ENCODE measurements around the gene KIDINS220. TPM values are rescaled to one million over a fixed set of nuclear protein-coding genes. Genes with fewer than 3 reads are reported as not detected.

KIDINS220 gene
- total RNA-seq, 1 donor from 2014 or later = 69.3 TPM

DNA sequence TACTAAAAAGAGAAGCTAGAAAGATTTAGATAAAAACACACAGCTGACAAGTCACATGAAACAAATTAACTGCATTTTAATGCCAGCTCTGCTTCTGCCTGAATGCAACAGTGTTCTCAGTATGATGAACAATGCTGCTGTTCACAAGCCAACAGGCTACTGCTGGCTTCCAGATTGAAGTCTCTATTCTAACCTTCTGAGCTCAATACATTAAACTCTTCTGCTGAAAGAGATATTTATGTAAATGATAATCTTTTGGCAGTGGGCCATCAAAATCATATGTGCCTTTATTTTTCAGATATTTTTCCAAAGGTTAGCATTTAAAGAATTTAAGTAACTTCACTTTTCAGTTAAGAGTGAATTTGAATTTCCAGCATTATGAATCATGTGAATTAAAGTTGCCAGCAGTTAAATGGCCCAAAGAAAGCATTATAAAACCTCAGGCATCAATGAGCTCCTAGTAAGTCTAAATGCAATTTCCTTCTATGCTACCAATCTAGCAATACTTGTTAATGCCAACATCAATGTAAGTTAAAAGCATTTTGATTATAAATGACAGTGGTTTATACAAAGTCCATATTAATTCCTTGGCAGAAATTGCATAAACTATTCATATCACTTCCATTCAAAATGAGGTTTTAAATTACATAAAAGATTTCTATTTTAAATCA, 83.2 kb downstream of the KIDINS220 start:
- DNase-seq (no peak), ATAC-seq (no peak)
- Histone ChIP-seq H3K27me3 (ENCODE audit: low read depth) (no peaks in the 10 kb centered on the region), H3K9me3 (peaks cover 8% of the 10 kb centered on the region), H3K4me3 (no peak overlapping the region), H3K36me3 (peaks cover 31% of the 10 kb centered on the region), H3K4me1 (no peaks in the 10 kb centered on the region), H3K27ac (no peak overlapping the region)
- no peak for TF ChIP-seq CTCF (IDR thresholded peaks at IDR 0.05)
- intact Hi-C loops (cut with DNase I) = no loop called here

GRCh38 chr2:8753609-8754008, 83.8 kb downstream of the KIDINS220 start:
- DNase-seq (no peak), ATAC-seq (no peak)
- no peak overlapping the region for H3K4me3 ChIP-seq
- H3K27me3 ChIP-seq (ENCODE audit: low read depth) = no peaks in the 10 kb centered on the region
- intact Hi-C loops (cut with DNase I) = no loop called here
- no peak overlapping the region for H3K27ac ChIP-seq
- H3K36me3 ChIP-seq = peaks cover 29% of the 10 kb centered on the region
- H3K4me1 ChIP-seq = no peaks in the 10 kb centered on the region
- no peak for TF ChIP-seq CTCF (IDR thresholded peaks at IDR 0.05)
- peaks cover 8% of the 10 kb centered on the region for H3K9me3 ChIP-seq

- H3K9me3 ChIP-seq = peaks cover 8% of the 10 kb centered on the region
- H3K36me3 ChIP-seq = peaks cover 39% of the 10 kb centered on the region
- TF ChIP-seq CTCF (IDR thresholded peaks at IDR 0.05) = no peak
- no peaks in the 10 kb centered on the region for H3K27me3 ChIP-seq (ENCODE audit: low read depth)
- no peaks in the 10 kb centered on the region for H3K4me1 ChIP-seq
- no peak overlapping the region for H3K4me3 ChIP-seq
- DNase-seq = no peak
- H3K27ac ChIP-seq = no peak overlapping the region
- intact Hi-C loops (cut with DNase I) = no loop called here
- no peak for ATAC-seq
Measured at GRCh38 chr2:8752385-8752784, 85.0 kb downstream of the KIDINS220 start.

- Histone ChIP-seq H3K9me3 (no peaks in the 10 kb centered on the region), H3K4me1 (no peaks in the 10 kb centered on the region), H3K27ac (no peak overlapping the region), H3K4me3 (no peak overlapping the region), H3K27me3 (ENCODE audit: low read depth) (no peaks in the 10 kb centered on the region), H3K36me3 (peaks cover 59% of the 10 kb centered on the region)
- no peak for ATAC-seq
- DNase-seq = no peak
- TF ChIP-seq CTCF (IDR thresholded peaks at IDR 0.05) = no peak
- intact Hi-C loops (cut with DNase I) = no loop called here
Measured at GRCh38 chr2:8750221-8750620, 87.2 kb downstream of the KIDINS220 start.

DNA sequence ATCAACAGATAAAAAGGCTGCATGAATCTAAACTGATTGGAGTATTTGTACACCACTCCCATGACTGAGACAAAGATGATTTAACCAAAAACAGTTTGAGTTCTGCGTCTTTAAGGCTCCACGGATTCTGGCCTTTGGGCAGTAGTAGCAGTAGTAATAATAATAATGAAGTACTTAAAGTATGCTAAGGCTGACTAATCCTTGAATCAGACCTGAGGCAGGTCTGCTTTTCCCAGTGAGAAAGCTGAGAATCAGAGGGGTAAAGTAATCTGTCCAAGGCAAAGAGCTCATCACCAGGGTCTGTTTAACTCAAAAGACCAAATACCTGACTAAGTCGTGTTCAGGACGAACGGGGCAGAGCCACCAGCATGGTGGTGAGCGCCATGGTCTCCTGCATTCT, 94.2 kb downstream of the KIDINS220 start:
- intact Hi-C loops (cut with DNase I) = no loop called here
- peaks cover 70% of the 10 kb centered on the region for H3K36me3 ChIP-seq
- no peak for TF ChIP-seq CTCF (IDR thresholded peaks at IDR 0.05)

More for the DNA sequence above, 94.2 kb downstream of the KIDINS220 start:
- DNase-seq = no peak
- Histone ChIP-seq H3K27ac (no peak overlapping the region), H3K4me1 (no peaks in the 10 kb centered on the region), H3K27me3 (ENCODE audit: low read depth) (no peaks in the 10 kb centered on the region), H3K9me3 (no peaks in the 10 kb centered on the region), H3K4me3 (no peak overlapping the region)
- no peak for ATAC-seq

Measured in lower lobe of right lung (tissue), 2 donors.